K562 (cell line): ENCODE data around the gene IFNA7. TPM values are rescaled to one million over a fixed set of nuclear protein-coding genes. Genes with fewer than 3 reads are reported as not detected.

Experiments used
- ATAC-seq: fragments of 200-7000 bp; cut with Tn5 transposase; 3 replicates; pipeline ENCODE4 v1.9.1; 2020; ENCODE audit warnings: moderate library complexity
- BruUV-seq: library from RNA; stranded (reverse); fragments of 400-500 nt; replicated peaks from 2 replicates; lab custom pipeline; 2021; lab: Mats Ljungman, UMichigan
- CTCF ChIA-PET: fragments of 300-600 bp; formaldehyde crosslinking; extraction: SDS; loops from one replicate; lab custom pipeline; 2021; ENCODE audit warnings: low intra/inter-chr PET ratio; lab: Yijun Ruan, JAX
- POLR2A ChIA-PET: fragments of 300-600, 350-650 bp; sonication (Branson Sonifier 250); formaldehyde crosslinking; extraction: SDS; loops from one replicate; lab custom pipeline; 2021; ENCODE audit warnings: antibody characterized with exemption, inconsistent platforms; lab: Yijun Ruan, JAX
- DNase-seq, 4 experiments: peaks; one replicate each; pipeline versions ENCODE4 v3.0.0 to v3.0.0-alpha.2; 2011 to 2018; ENCODE audit warnings: low spot score in 3 of 4, mixed read lengths in 3 of 4; ENCODE audit errors: extremely low read depth in 1 of 4
- FAIRE-seq: peaks from 2 replicates; lab custom pipeline; 2011; peaks lifted over from hg19 to GRCh38; lab: Jason Lieb, UNC
- H2AFZ ChIP-seq: 2 replicates; pipeline ENCODE4 v1.6.0; 2011; ENCODE audit warnings: low read depth, low read length, control low read depth, inconsistent platforms
- H3K27ac ChIP-seq: fragments of 200-600 bp; 3 replicates; pipeline ENCODE4 v1.8.0; 2011; ENCODE audit warnings: low read depth, mild to moderate bottlenecking, control low read depth, inconsistent platforms, low read length, moderate library complexity, mixed read lengths; ENCODE audit errors: extremely low read depth
- H3K27me3 ChIP-seq, 2 experiments: fragments of 300-600 bp in 1 of 2; 2 replicates in 1 of 2; 3 replicates in 1 of 2; pipeline versions ENCODE4 v1.6.0 to v1.8.0; 2011; ENCODE audit warnings: inconsistent platforms in 2 of 2, low read length in 2 of 2, mild to moderate bottlenecking in 1 of 2, mixed read lengths in 1 of 2, moderate library complexity in 1 of 2; ENCODE audit not compliant: control insufficient read depth in 2 of 2, insufficient read depth in 2 of 2
- H3K36me3 ChIP-seq: fragments of 300-600 bp; 3 replicates; pipeline ENCODE4 v1.8.0; 2011; ENCODE audit warnings: mild to moderate bottlenecking, low read length, inconsistent platforms; ENCODE audit not compliant: control insufficient read depth, insufficient read depth
- H3K4me1 ChIP-seq, 2 experiments: fragments of 200-600 bp in 1 of 2; replicated peaks in 1 of 2; 2 replicates in 1 of 2; 3 replicates in 1 of 2; pipeline versions ENCODE4 v1.5.1 to v1.8.0; 2011; ENCODE audit warnings: inconsistent platforms in 2 of 2, low read length in 2 of 2, mild to moderate bottlenecking in 1 of 2, mixed read lengths in 1 of 2, moderate library complexity in 1 of 2; ENCODE audit not compliant: control insufficient read depth in 2 of 2, insufficient read depth in 2 of 2
- H3K4me2 ChIP-seq: 2 replicates; pipeline ENCODE4 v1.6.1; 2011; ENCODE audit warnings: low read length, control low read depth, inconsistent platforms, mixed read lengths; ENCODE audit not compliant: insufficient read depth
- H3K4me3 ChIP-seq: fragments of 200-600 bp; sonication (generic), shearing (Covaris generic); 2 replicates; pipeline ENCODE4 v1.5.1; 2016; ENCODE audit warnings: control low read depth, inconsistent platforms
- H3K79me2 ChIP-seq: fragments of 200-600 bp; 3 replicates; pipeline ENCODE4 v1.8.0; 2011; ENCODE audit warnings: low read length, inconsistent platforms; ENCODE audit not compliant: control insufficient read depth, insufficient read depth
- H3K9ac ChIP-seq, 2 experiments: 2 replicates each; pipeline versions ENCODE4 v1.6.0 to v1.6.1; 2011; ENCODE audit warnings: low read depth in 2 of 2, low read length in 2 of 2, control low read depth in 1 of 2, inconsistent platforms in 1 of 2, mild to moderate bottlenecking in 1 of 2, mixed read lengths in 1 of 2; ENCODE audit not compliant: insufficient read depth in 1 of 2
- H3K9me1 ChIP-seq: one replicate; pipeline ENCODE4 v1.6.0; 2011; ENCODE audit warnings: inconsistent platforms, mild to moderate bottlenecking, low read length, moderate library complexity; ENCODE audit not compliant: control insufficient read depth, insufficient read depth
- H3K9me3 ChIP-seq: replicated peaks from 2 replicates; pipeline ENCODE4 v1.5.1; 2011; ENCODE audit warnings: low read depth, low read length, inconsistent platforms; ENCODE audit not compliant: control insufficient read depth, insufficient read depth
- H4K20me1 ChIP-seq: replicated peaks from 2 replicates; pipeline ENCODE4 v1.6.1; 2011; ENCODE audit warnings: low read length, inconsistent platforms, mixed read lengths; ENCODE audit not compliant: control insufficient read depth, insufficient read depth
- EGR1 ChIP-seq: fragments of 450-650 bp; conservative IDR thresholded peaks from 2 replicates; pipeline ENCODE4 v1.6.1; 2017; ENCODE audit warnings: mild to moderate bottlenecking
- EP300 ChIP-seq: IDR thresholded peaks from 2 replicates; pipeline ENCODE4 v1.6.1; 2012; ENCODE audit warnings: low read length, improper control_type of control experiment
- GTF2F1 ChIP-seq: IDR thresholded peaks from 2 replicates; pipeline ENCODE4 v1.6.1; 2011; ENCODE audit warnings: low read depth, low read length, improper control_type of control experiment
- KDM5B ChIP-seq: fragments of 200-600 bp; sonication (generic); IDR thresholded peaks from 2 replicates; pipeline ENCODE4 v1.6.1; 2012; ENCODE audit warnings: low read depth, mild to moderate bottlenecking, moderate library complexity, low read length, control low read depth, inconsistent platforms; ENCODE audit not compliant: insufficient replicate concordance
- PCBP2 ChIP-seq: fragments of 200-400 bp; formaldehyde crosslinking; IDR thresholded peaks from 2 replicates; pipeline ENCODE4 v1.6.1; 2018; ENCODE audit warnings: low read length, low read depth, mild to moderate bottlenecking, moderate library complexity; ENCODE audit not compliant: poor library complexity, severe bottlenecking
- POLR3G ChIP-seq: IDR thresholded peaks from 2 replicates; pipeline ENCODE4 v1.6.1; 2011; ENCODE audit not compliant: insufficient read length, insufficient replicate concordance; ENCODE audit errors: extremely low read depth
- RBBP5 ChIP-seq: fragments of 200-600 bp; sonication (generic); IDR thresholded peaks from 2 replicates; pipeline ENCODE4 v1.6.1; 2012; ENCODE audit warnings: borderline replicate concordance, mild to moderate bottlenecking, low read length, control low read depth, inconsistent platforms; ENCODE audit not compliant: insufficient read depth, poor library complexity, severe bottlenecking
- SETDB1 ChIP-seq: IDR thresholded peaks from one replicate; pipeline ENCODE4 v1.6.1; 2012; ENCODE audit warnings: low read length, control low read depth, inconsistent platforms
- TAF15 ChIP-seq: fragments of 200-400 bp; formaldehyde crosslinking; IDR thresholded peaks from 2 replicates; pipeline ENCODE4 v1.6.1; 2017; ENCODE audit warnings: mild to moderate bottlenecking, low read depth, low read length, moderate library complexity
- ZNF133 ChIP-seq: fragments of 250-450 bp; sonication (Bioruptor Pico); IDR thresholded peaks from 2 replicates; pipeline ENCODE4 v1.4.0; 2020; ENCODE audit warnings: mild to moderate bottlenecking
- ZNF197 ChIP-seq: fragments of 200-800 bp; sonication (Bioruptor generic); IDR thresholded peaks from 2 replicates; pipeline ENCODE4 v1.6.1; 2016; ENCODE audit warnings: low read depth, missing genetic modification characterization, missing compliant biosample characterization
- ZNF274 ChIP-seq: IDR thresholded peaks from 2 replicates; pipeline ENCODE4 v1.6.1; 2011; ENCODE audit warnings: low read depth, mild to moderate bottlenecking, low read length, moderate library complexity, borderline replicate concordance
- ZNF277 ChIP-seq: fragments of 250-450 bp; sonication (Bioruptor Pico); IDR thresholded peaks from 2 replicates; pipeline ENCODE4 v1.8.0; 2022; ENCODE audit warnings: inconsistent platforms, mild to moderate bottlenecking, moderate library complexity, borderline replicate concordance
- ZNF347 ChIP-seq: fragments of 450-650 bp; formaldehyde crosslinking; IDR thresholded peaks from 2 replicates; pipeline ENCODE4 v1.4.0; 2020; ENCODE audit warnings: low read depth, mild to moderate bottlenecking, moderate library complexity
- WGBS: fragments of 100-300 bp; shearing (Covaris generic); methylation state at CpG from one replicate; pipeline ENCODE4 v1.1.6; 2016; ENCODE audit warnings: low coverage, mixed read lengths; ENCODE audit not compliant: insufficient coverage; ENCODE audit errors: missing lambda C conversion rate; 5-methylcytosine and 5-hydroxymethylcytosine counted together
- in situ Hi-C: fragments of 300-500 bp; cut with MboI; formaldehyde crosslinking; loops from 4 replicates; pipeline ENCODE4 v1.15.0; 2018; ENCODE audit warnings: inconsistent platforms, mixed read lengths
- intact Hi-C: fragments of 100-400 bp; cut with micrococcal nuclease; formaldehyde crosslinking; loops from 2 replicates; pipeline ENCODE4 v1.14.2; 2022
- polyA plus RNA-seq, 8 experiments: library from polyadenylated mRNA; depleted of rRNA in 4 of 8; stranded (reverse) in 5 of 8; unstranded in 3 of 8; fragments of >200 nt; fragmentation: Nextera tagmentation in 2 of 8; fragmentation: Illumina TruSeq in 1 of 8; extraction: Ambion mirVana in 2 of 8; extraction: Trizol in 1 of 8; gene quantifications; 2 replicates each; pipeline versions ENCODE4 v1.2.1 to v1.2.3, GENCODE V29; 2011 to 2014; ENCODE audit warnings: inconsistent platforms in 1 of 8, missing spikeins in 1 of 8
- total RNA-seq, 7 experiments: library from RNA; depleted of rRNA in 6 of 7; stranded (reverse); fragments of >200 nt in 6 of 7; fragmentation: Illumina TruSeq in 2 of 7; extraction: Trizol in 2 of 7; gene quantifications; 2 replicates each; pipeline versions ENCODE4 v1.2.1 to v1.2.3, GENCODE V29; 2011 to 2021; ENCODE audit warnings: low replicate concordance in 1 of 7
- TF ChIP-seq, protein P1 (sequence below), 2 experiments: fragments of 250-450 bp in 1 of 2; fragments of 450-650 bp in 1 of 2; sonication (Bioruptor Pico) in 1 of 2; IDR thresholded peaks; 2 replicates each; pipeline versions ENCODE4 v1.6.1 to v1.8.0; 2016 to 2021; ENCODE audit warnings: mild to moderate bottlenecking in 2 of 2, moderate library complexity in 2 of 2, missing compliant biosample characterization in 1 of 2, missing genetic modification characterization in 1 of 2
- TF ChIP-seq, protein P2 (sequence below): fragments of 450-650 bp; conservative IDR thresholded peaks from 2 replicates; pipeline ENCODE4 v1.6.1; 2016; ENCODE audit warnings: missing genetic modification characterization, low read depth, mild to moderate bottlenecking, control low read depth, missing compliant biosample characterization

Gene IFNA7
- total and polyA plus RNA-seq, 9 of the 15 experiments (the other 6 are each of a cell fraction or from before 2014, with no cell fraction given): not detected

DNA sequence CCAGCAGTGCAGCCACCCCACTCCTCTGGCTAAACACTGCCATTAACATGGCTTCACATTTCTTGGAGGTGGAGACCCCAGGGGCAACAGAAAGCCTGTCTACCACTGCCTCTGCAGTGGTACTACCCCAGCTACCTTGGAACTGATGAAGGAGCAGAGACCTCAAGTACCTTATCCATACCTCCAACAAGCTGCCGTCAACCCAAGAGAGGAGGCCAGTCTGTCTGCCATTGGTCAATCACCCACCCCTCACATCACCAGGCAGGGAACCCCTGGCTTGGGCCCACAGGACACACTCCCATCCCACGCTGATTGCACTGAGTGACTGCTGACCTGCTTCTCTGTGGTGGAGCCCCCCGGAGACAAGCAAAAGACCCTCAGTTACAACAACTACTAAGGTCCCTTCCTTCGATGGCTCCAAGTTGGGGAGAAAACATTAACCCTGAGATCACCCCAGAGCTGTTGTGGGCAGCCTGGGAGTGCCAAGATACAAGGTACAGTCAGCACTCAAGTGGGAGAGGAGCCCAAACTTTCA lies 32.2 kb upstream of the IFNA7 start:
- Histone ChIP-seq H2AFZ (no peak overlapping the region), H3K9ac (no peak overlapping the region), H3K9me1 (no peaks in the 10 kb centered on the region), H4K20me1 (no peaks in the 10 kb centered on the region), H3K4me1 (no peaks in the 10 kb centered on the region), H3K9me3 (no peaks in the 10 kb centered on the region), H3K36me3 (no peaks in the 10 kb centered on the region), H3K4me2 (no peak overlapping the region), H3K27me3 (no peaks in the 10 kb centered on the region), H3K4me3 (no peak overlapping the region), H3K27ac (no peak overlapping the region), H3K79me2 (no peaks in the 10 kb centered on the region)
- in situ Hi-C loops (no loop called here), intact Hi-C loops (no loop called here)
- TF ChIP-seq ZNF274 (no peak), EP300 (no peak), EGR1 (no peak), KDM5B (no peak), PCBP2 (no peak), ZNF347 (CRISPR knock-in tag) (no peak), POLR3G (no peak), RBBP5 (no peak), ZNF133 (CRISPR knock-in tag) (no peak), GTF2F1 (no peak), SETDB1 (no peak), ZNF197 (CRISPR knock-in tag) (no peak), TAF15 (no peak), ZNF277 (no peak)
- TF ChIP-seq, protein P1, sequence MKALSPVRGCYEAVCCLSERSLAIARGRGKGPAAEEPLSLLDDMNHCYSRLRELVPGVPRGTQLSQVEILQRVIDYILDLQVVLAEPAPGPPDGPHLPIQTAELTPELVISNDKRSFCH (CRISPR knock-in tag; IDR thresholded peaks at IDR 0.05): no peak
- TF ChIP-seq, protein P1 (tag; IDR thresholded peaks at IDR 0.05): no peak
- TF ChIP-seq, protein P2, sequence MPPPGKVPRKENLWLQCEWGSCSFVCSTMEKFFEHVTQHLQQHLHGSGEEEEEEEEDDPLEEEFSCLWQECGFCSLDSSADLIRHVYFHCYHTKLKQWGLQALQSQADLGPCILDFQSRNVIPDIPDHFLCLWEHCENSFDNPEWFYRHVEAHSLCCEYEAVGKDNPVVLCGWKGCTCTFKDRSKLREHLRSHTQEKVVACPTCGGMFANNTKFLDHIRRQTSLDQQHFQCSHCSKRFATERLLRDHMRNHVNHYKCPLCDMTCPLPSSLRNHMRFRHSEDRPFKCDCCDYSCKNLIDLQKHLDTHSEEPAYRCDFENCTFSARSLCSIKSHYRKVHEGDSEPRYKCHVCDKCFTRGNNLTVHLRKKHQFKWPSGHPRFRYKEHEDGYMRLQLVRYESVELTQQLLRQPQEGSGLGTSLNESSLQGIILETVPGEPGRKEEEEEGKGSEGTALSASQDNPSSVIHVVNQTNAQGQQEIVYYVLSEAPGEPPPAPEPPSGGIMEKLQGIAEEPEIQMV (tag): no peak
- CTCF ChIA-PET: no interaction called here
- ATAC-seq: no peak
- WGBS: no CpG with 5 or more reads among the region's 4 CpGs
- POLR2A ChIA-PET: no interaction called here
- FAIRE-seq: no peak
- no TSS peak for BruUV-seq
- DNase-seq: no peak
